Measurements from ENCODE around the gene ZNF205. TPM values are rescaled to one million over a fixed set of nuclear protein-coding genes. Genes with fewer than 3 reads are reported as not detected.

Gene ZNF205
- total RNA-seq, 1 donor from 2014 or later = 15.4 TPM

DNA sequence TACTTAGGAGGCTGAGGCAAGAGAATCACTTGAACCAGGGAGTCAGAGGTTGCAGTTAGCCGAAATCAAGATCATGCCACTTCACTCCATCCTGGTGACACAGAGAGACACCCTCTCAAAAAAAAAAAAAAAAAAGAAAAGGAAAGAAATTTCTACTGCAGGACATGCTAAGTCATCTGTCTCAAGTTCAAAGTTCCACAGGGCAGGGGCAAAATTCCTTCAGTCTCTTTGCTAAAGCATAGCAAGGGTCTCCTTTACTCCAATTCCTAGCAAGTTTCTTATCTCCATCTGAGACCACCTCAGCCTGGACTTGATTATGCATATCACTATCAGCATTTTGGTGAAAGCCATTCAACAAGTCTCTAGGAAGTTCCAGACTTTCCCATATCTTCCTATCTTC is 27.9 kb upstream of the ZNF205 start:
- Mint-ChIP-seq H3K27me3 (ENCODE audit: low read depth, unreplicated experiment) (peaks cover 24% of the 10 kb centered on the region), H3K4me1 (ENCODE audit: low read depth, unreplicated experiment) (peaks cover 8% of the 10 kb centered on the region), H3K4me3 (ENCODE audit: unreplicated experiment) (no peak overlapping the region), H3K36me3 (ENCODE audit: low read depth, unreplicated experiment) (no peaks in the 10 kb centered on the region), H3K27ac (ENCODE audit: unreplicated experiment) (no peak overlapping the region), H3K9me3 (ENCODE audit: unreplicated experiment) (peaks cover 4% of the 10 kb centered on the region)
- H3K79me2 ChIP-seq (ENCODE audit: insufficient read depth, low read length) = no peaks in the 10 kb centered on the region
- no peaks in the 10 kb centered on the region for H3K36me3 ChIP-seq (ENCODE audit: insufficient read depth, low read length)
- no peaks in the 10 kb centered on the region for H4K20me1 ChIP-seq (ENCODE audit: insufficient read depth, low read length)
- H2AFZ ChIP-seq (ENCODE audit: low read depth, low read length) = no peak overlapping the region
- H3K4me2 ChIP-seq (ENCODE audit: low read length) = no peak overlapping the region
- TF ChIP-seq EZH2 (IDR thresholded peaks at IDR 0.05; ENCODE audit: insufficient read depth, low read length) = no peak
- TF ChIP-seq, protein P1, sequence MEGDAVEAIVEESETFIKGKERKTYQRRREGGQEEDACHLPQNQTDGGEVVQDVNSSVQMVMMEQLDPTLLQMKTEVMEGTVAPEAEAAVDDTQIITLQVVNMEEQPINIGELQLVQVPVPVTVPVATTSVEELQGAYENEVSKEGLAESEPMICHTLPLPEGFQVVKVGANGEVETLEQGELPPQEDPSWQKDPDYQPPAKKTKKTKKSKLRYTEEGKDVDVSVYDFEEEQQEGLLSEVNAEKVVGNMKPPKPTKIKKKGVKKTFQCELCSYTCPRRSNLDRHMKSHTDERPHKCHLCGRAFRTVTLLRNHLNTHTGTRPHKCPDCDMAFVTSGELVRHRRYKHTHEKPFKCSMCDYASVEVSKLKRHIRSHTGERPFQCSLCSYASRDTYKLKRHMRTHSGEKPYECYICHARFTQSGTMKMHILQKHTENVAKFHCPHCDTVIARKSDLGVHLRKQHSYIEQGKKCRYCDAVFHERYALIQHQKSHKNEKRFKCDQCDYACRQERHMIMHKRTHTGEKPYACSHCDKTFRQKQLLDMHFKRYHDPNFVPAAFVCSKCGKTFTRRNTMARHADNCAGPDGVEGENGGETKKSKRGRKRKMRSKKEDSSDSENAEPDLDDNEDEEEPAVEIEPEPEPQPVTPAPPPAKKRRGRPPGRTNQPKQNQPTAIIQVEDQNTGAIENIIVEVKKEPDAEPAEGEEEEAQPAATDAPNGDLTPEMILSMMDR (IDR thresholded peaks at IDR 0.05; ENCODE audit: insufficient read depth, low read depth, low read length) = no peak
- DNase-seq (ENCODE audit: low read depth) (no peak), FAIRE-seq (no peak)
- no peak overlapping the region for H3K4me3 ChIP-seq (ENCODE audit: insufficient read depth, low read depth, low read length)
- no peak overlapping the region for H3K9ac ChIP-seq (ENCODE audit: low read length)
- H3K9me3 ChIP-seq (ENCODE audit: insufficient read depth, low read depth, low read length) = no peaks in the 10 kb centered on the region
- no peaks in the 10 kb centered on the region for H3K4me1 ChIP-seq (ENCODE audit: insufficient read depth, low read length)
- H3K27me3 ChIP-seq (ENCODE audit: insufficient read depth, low read length) = peaks cover 14% of the 10 kb centered on the region
- no peak overlapping the region for H3K27ac ChIP-seq (ENCODE audit: low read depth, low read length)

DNA sequence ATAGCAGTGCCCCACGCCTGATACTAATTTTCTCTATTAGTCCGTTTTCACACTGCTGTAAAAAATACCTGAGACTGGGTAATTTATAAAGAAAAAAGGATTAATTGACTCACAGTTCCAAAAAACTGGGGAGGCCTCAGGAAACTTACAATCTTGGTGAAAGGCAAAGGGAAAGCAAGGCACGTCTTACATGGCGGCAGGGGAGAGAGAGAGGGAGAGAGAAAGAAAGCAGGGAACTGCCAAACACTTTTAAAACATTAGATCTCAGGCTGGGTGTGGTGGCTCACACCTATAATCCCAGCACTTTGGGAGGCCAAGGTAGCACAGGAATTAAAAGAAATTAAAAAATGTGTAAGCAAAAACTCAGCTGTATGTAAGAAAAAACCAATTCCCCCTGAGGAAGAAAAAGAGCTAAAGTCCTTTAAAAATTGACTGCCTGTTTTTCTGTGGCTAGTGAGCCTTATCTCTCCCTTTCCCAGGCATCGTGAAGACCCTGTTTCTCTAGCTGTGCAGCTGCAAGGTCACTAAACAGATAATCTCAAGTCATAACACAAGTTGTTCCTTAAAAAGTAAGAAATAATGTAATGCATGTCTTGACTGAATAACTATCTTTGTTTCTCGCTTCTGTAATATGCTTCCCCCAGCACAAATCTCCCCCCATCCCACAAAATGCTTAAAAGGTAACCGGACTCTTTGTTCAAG is 27.3 kb upstream of the ZNF205 start:
- Histone ChIP-seq H3K9ac (ENCODE audit: low read length) (no peak overlapping the region), H3K4me3 (ENCODE audit: insufficient read depth, low read depth, low read length) (no peak overlapping the region), H2AFZ (ENCODE audit: low read depth, low read length) (no peak overlapping the region), H4K20me1 (ENCODE audit: insufficient read depth, low read length) (no peaks in the 10 kb centered on the region), H3K27ac (ENCODE audit: low read depth, low read length) (no peak overlapping the region), H3K79me2 (ENCODE audit: insufficient read depth, low read length) (no peaks in the 10 kb centered on the region), H3K36me3 (ENCODE audit: insufficient read depth, low read length) (no peaks in the 10 kb centered on the region), H3K4me2 (ENCODE audit: low read length) (no peak overlapping the region), H3K27me3 (ENCODE audit: insufficient read depth, low read length) (peaks cover 12% of the 10 kb centered on the region), H3K4me1 (ENCODE audit: insufficient read depth, low read length) (no peaks in the 10 kb centered on the region), H3K9me3 (ENCODE audit: insufficient read depth, low read depth, low read length) (no peaks in the 10 kb centered on the region)
- Mint-ChIP-seq H3K27me3 (ENCODE audit: low read depth, unreplicated experiment) (peaks cover 19% of the 10 kb centered on the region), H3K27ac (ENCODE audit: unreplicated experiment) (no peak overlapping the region), H3K36me3 (ENCODE audit: low read depth, unreplicated experiment) (no peaks in the 10 kb centered on the region), H3K9me3 (ENCODE audit: unreplicated experiment) (peaks cover 4% of the 10 kb centered on the region), H3K4me3 (ENCODE audit: unreplicated experiment) (no peak overlapping the region), H3K4me1 (ENCODE audit: low read depth, unreplicated experiment) (peaks cover 8% of the 10 kb centered on the region)
- FAIRE-seq = no peak
- no peak for TF ChIP-seq EZH2 (IDR thresholded peaks at IDR 0.05; ENCODE audit: insufficient read depth, low read length)
- TF ChIP-seq, protein P1 (IDR thresholded peaks at IDR 0.05; ENCODE audit: insufficient read depth, low read depth, low read length) = no peak
- DNase-seq (ENCODE audit: low read depth) = no peak

DNA sequence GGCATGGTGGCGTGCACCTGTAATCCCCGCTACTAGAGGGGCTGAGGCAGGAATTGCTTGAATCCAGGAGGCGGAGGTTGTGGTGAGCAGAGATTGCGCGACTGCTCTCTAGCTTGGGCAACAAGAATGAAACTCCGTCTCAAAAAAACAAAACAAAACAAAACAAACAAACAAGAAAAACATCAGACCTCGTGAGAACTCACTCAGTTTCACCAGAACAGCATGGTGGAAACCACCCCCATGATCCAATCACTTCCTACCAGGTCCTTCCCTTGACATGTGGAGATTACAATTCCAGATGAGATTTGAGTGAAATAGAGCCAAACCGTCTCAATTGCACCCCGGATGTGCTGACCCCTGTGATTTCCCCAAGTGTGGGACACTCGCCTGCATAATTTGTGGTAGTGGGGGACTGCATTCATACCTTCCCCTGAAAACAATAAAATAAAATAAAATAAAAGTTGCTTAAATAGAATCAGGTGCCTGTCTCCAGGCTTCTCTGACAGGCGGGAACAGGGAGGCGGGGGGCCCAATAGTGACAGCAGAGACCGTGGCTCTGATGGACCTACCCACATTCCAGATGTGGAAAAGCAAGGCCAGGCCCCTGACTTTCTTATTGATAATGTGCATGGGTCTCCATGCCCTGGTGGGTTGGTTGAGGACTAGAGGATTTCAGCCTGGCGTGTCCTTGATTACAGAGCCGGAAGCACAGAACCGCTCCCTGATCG is 26.4 kb upstream of the ZNF205 start:
- TF ChIP-seq, protein P1 (IDR thresholded peaks at IDR 0.05; ENCODE audit: insufficient read depth, low read depth, low read length) = no peak
- DNase-seq (ENCODE audit: low read depth) (no peak), FAIRE-seq (no peak)
- Mint-ChIP-seq H3K27me3 (ENCODE audit: low read depth, unreplicated experiment) (peaks cover 10% of the 10 kb centered on the region), H3K36me3 (ENCODE audit: low read depth, unreplicated experiment) (no peaks in the 10 kb centered on the region), H3K4me1 (ENCODE audit: low read depth, unreplicated experiment) (peaks cover 8% of the 10 kb centered on the region), H3K27ac (ENCODE audit: unreplicated experiment) (no peak overlapping the region), H3K4me3 (ENCODE audit: unreplicated experiment) (no peak overlapping the region), H3K9me3 (ENCODE audit: unreplicated experiment) (peaks cover 2% of the 10 kb centered on the region)
- no peaks in the 10 kb centered on the region for H3K4me1 ChIP-seq (ENCODE audit: insufficient read depth, low read length)
- H3K4me3 ChIP-seq (ENCODE audit: insufficient read depth, low read depth, low read length) = no peak overlapping the region
- no peaks in the 10 kb centered on the region for H3K79me2 ChIP-seq (ENCODE audit: insufficient read depth, low read length)
- peaks cover 3% of the 10 kb centered on the region for H3K27me3 ChIP-seq (ENCODE audit: insufficient read depth, low read length)
- H3K9me3 ChIP-seq (ENCODE audit: insufficient read depth, low read depth, low read length) = no peaks in the 10 kb centered on the region
- no peak overlapping the region for H2AFZ ChIP-seq (ENCODE audit: low read depth, low read length)
- H3K36me3 ChIP-seq (ENCODE audit: insufficient read depth, low read length) = no peaks in the 10 kb centered on the region
- no peak overlapping the region for H3K27ac ChIP-seq (ENCODE audit: low read depth, low read length)
- no peak overlapping the region for H3K9ac ChIP-seq (ENCODE audit: low read length)
- no peaks in the 10 kb centered on the region for H4K20me1 ChIP-seq (ENCODE audit: insufficient read depth, low read length)
- no peak overlapping the region for H3K4me2 ChIP-seq (ENCODE audit: low read length)
